Epithelial cell of proximal tubule (primary cell): ENCODE results near the gene PRKAR1B. TPM values are rescaled to one million over a fixed set of nuclear protein-coding genes. Genes with fewer than 3 reads are reported as not detected.
"Not testable (repeated sequence)": the region's sequence is repeated elsewhere in the genome, so short reads cannot be mapped to it uniquely, and the experiment has no call there.

Experiments
- DNase-seq: peaks from one replicate; pipeline ENCODE4 v3.0.0-alpha.2; 2011; ENCODE audit warnings: low read depth
- H3K4me3 ChIP-seq: 2 replicates; pipeline ENCODE4 v1.5.1; 2011; ENCODE audit warnings: low read depth, mild to moderate bottlenecking, low read length
- total RNA-seq: library from RNA; depleted of rRNA; stranded (reverse); fragments of >200 nt; gene quantifications from 2 replicates; pipeline ENCODE4 v1.2.3, GENCODE V29; 2015
- TF ChIP-seq, protein P1 (sequence below): conservative IDR thresholded peaks from 2 replicates; pipeline ENCODE4 v1.5.1; 2012; ENCODE audit warnings: low read depth, mild to moderate bottlenecking, low read length

PRKAR1B gene
- total RNA-seq, 1 donor from 2014 or later = 12.2 TPM

DNA sequence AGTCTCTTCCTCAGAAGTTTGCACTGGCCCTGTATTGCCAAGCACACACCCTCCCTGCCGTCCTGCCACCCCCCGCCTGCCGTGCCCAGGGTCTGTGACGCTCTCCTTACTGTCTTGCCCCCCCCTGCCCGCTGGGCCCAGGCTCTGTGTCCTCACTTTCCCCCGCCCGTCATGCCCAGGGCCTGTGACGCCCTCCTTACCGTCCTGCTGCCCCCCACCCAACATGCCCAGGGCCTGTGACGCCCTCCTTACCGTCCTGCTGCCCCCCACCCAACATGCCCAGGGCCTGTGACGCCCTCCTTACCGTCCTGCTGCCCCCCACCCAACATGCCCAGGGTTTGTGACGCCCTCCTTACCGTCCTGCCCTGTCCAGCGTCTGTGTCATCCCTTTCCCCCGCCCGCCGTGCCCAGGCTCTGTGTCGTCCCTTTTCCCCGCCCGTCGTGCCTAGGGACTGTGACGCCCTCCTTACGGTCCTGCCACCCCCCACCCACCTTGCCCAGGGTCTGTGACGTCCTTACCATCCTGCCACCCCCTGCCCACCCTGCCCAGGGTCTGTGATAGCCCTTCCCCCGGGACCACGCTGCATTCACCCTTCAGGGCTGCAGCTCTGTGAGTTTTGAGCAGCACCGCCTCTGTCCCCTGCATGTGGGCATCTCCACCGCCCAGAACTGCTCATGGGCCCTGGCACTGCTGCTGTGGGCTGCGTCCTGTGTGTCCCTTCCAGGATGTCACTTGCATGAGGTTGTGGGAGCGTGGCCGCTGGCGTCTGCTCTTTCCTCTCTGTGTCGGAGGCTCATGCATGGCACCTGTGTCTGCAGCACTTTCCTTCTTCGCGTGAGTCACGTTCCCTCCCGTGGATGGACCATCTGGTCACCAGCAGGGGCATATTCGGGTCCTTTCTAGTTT, 19.3 kb upstream of the PRKAR1B start:
- TF ChIP-seq, protein P1, sequence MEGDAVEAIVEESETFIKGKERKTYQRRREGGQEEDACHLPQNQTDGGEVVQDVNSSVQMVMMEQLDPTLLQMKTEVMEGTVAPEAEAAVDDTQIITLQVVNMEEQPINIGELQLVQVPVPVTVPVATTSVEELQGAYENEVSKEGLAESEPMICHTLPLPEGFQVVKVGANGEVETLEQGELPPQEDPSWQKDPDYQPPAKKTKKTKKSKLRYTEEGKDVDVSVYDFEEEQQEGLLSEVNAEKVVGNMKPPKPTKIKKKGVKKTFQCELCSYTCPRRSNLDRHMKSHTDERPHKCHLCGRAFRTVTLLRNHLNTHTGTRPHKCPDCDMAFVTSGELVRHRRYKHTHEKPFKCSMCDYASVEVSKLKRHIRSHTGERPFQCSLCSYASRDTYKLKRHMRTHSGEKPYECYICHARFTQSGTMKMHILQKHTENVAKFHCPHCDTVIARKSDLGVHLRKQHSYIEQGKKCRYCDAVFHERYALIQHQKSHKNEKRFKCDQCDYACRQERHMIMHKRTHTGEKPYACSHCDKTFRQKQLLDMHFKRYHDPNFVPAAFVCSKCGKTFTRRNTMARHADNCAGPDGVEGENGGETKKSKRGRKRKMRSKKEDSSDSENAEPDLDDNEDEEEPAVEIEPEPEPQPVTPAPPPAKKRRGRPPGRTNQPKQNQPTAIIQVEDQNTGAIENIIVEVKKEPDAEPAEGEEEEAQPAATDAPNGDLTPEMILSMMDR = no peak
- H3K4me3 ChIP-seq = no peak overlapping the region
- no peak for DNase-seq

DNA sequence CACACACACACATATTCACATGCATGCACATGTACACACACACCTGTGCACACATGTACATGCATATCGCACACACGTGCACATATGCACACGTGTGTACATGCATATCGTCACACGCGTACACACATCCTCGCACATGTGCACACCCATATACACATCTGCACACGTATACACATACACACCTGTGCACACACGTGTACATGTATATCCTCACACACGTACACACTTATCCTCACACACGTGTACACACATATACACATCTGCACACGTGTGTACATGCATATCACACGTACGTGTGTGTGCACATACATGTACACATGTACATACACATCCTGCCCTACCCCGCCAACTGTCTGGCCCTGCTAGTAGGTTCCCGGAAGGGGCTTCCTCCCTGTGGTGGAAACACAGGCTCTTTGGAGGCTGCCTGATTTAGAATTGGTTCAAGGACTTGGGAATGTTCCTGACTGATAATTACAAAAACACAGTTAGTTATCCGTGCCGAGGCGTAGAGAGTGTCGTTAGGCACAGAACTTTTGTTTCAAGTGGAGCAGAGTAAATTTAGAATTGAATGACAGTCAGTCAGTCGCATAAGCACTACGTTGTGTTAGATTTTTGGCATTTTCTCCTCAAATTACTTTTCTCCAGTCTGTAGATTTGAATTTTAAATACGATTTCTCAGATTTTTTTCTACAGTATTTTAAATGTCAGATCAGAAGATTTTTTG, 18.5 kb upstream of the PRKAR1B start:
- no peak for DNase-seq
- H3K4me3 ChIP-seq = no peak overlapping the region
- TF ChIP-seq, protein P1 = no peak

DNA sequence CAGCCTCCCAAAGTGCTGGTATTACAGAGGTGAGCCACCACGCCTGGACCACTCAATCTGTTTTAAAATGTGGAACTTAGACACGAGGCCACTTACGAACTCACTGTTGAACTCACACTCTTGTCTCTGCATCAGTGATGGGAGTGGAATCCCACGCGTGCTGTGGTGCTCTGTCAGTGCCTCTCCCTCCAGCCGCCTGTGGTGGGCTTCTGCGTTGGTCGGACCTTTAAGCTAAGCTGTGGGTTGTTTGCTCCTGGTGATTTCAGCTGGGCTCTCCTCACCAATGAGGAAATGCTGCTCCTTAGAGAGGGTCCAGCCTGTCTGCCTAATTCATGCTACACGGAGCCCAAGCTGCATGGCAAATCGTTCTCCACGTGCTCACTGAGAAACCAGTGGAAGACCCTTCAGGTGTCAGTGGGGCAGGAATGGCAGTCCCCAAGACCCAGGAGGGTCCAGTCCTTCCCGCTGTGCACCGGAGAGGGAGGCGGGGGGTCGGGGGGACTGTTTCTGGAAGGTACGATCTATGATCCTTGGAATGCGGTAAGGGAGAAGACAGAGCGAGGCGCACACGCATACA, 17.9 kb upstream of the PRKAR1B start:
- TF ChIP-seq, protein P1 = no peak
- no peak for DNase-seq
- no peak overlapping the region for H3K4me3 ChIP-seq

DNA sequence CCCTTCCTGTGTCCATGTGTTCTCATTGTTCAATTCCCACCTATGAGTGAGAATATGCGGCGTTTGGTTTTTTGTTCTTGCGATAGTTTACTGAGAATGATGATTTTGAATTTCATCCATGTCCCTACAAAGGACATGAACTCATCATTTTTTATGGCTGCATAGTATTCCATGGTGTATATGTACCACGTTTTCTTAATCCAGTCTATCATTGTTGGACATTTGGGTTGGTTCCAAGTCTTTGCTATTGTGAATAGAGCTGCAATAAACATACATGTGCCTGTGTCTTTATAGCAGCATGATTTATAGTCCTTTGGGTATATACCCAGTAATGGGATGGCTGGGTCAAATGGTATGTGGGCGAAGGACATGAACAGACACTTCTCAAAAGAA, 17.0 kb upstream of the PRKAR1B start:
- H3K4me3 ChIP-seq, DNase-seq: not testable (repeated sequence)

DNA sequence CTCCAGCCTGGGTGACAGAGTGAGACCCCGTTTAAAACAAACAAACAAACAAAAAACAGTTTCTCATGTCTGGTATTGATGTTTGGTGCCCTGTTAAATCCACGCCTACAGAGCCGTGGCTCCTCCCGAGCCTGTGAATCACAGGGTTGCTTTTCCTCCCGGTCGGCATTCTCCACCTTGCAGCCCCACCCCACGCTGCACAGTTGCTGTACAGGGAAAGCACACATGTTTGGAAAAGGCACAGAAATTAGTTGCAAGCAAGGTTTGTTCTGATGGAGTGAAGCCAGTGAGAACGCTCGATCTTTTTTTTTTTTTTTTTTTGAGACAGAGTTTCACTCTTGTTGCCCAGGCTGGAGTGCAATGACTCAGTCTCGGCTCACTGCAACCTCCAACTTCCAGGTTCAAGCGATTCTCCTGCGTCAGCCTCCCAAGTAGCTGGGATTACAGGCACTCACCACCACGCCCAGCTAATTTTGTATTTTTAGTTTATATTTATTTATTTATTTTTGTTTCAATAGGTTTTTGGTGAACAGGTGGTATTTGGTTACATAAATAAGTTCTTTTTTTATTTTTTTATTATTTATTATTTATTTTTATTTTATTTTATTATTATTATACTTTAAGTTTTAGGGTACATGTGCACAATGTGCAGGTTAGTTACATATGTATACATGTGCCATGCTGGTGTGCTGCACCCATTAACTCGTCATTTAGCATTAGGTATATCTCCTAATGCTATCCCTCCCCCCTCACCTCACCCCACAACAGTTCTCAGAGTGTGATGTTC, 16.5 kb upstream of the PRKAR1B start:
- H3K4me3 ChIP-seq, DNase-seq: not testable (repeated sequence)

DNA sequence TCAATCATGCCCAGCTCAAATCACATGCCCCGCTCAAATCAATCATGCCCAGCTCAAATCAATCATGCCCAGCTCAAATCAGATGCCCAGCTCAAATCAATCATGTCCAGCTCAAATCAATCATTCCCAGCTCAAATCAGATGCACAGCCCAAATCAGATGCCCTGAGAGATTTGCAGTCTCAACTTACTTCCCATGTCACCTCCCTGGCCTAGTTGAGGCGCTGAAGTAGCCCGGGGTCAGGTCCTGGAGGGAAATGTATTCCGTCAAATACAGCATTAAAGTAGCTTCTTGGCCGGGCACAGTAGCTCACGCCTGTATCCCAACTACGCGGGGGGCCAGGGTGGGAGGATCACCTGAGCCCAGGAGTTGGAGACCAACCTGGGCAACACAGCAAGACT, 15.7 kb upstream of the PRKAR1B start:
- H3K4me3 ChIP-seq = no peak overlapping the region
- TF ChIP-seq, protein P1 = no peak
- no peak for DNase-seq

DNA sequence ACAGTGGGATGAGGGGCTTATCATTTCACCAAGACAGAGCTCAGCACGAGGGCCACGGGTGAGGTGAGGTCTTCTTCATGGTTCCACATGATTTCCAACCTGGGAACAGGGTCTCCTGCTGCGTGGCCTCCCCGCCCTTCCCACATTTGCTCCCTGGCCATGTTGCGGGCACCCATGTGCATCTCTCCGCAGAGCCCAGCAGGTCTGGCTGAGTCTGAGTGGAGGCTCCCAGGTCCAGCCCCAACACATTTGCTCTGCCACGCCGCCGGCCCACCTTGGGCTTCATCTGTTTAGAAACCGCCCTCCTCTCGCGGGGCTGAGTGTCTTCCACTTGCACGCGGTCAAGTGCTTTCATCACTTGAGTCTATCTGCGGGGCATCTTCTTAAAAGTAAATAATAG, 14.8 kb upstream of the PRKAR1B start:
- TF ChIP-seq, protein P1 = no peak
- H3K4me3 ChIP-seq = no peak overlapping the region
- DNase-seq = no peak
